ENCODE data around the gene ST6GALNAC3.

ST6GALNAC3 gene

DNA sequence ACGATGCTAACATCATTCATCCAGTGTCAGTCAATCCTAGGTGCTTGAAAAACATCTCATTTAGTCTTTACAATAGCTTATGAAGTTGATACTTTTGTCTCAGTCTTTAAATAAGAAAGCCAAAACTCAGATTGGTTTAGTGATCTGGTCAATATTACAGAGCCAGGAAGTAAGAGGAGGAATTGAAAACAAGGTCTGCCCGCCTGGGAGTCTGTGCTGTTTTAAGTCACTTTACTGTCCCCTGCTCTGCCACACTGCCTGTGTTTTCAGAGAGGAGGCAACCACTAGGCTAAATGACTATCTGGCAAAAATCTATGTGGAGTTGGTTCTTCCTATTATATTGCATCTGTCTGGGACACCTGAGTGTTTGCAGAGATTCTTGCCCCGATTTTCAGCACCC, 62.3 kb downstream of the ST6GALNAC3 start:
- Histone ChIP-seq H4K20me1 (ENCODE audit: control insufficient read depth, insufficient read depth, low read depth, low read length) (no peaks in the 10 kb centered on the region), H3K27ac (ENCODE audit: low read depth, low read length) (no peak overlapping the region), H3K9me3 (ENCODE audit: control insufficient read depth, insufficient read depth, low read length) (no peaks in the 10 kb centered on the region), H3K36me3 (ENCODE audit: control insufficient read depth, low read length) (no peaks in the 10 kb centered on the region), H3K27me3 (ENCODE audit: control insufficient read depth, low read length) (no peaks in the 10 kb centered on the region), H3K4me2 (ENCODE audit: low read length) (no peak overlapping the region), H3K9me2 (replicated peaks; ENCODE audit: control insufficient read depth, low read length) (no peaks in the 10 kb centered on the region), H3K4me1 (ENCODE audit: control insufficient read depth, low read length) (no peaks in the 10 kb centered on the region), H3F3A (ENCODE audit: control insufficient read depth, insufficient read depth) (no peaks in the 10 kb centered on the region), H3K4me3 (ENCODE audit: low read length) (no peak overlapping the region), H3K79me2 (ENCODE audit: control insufficient read depth, low read length) (no peaks in the 10 kb centered on the region)
- TF ChIP-seq, protein P1, sequence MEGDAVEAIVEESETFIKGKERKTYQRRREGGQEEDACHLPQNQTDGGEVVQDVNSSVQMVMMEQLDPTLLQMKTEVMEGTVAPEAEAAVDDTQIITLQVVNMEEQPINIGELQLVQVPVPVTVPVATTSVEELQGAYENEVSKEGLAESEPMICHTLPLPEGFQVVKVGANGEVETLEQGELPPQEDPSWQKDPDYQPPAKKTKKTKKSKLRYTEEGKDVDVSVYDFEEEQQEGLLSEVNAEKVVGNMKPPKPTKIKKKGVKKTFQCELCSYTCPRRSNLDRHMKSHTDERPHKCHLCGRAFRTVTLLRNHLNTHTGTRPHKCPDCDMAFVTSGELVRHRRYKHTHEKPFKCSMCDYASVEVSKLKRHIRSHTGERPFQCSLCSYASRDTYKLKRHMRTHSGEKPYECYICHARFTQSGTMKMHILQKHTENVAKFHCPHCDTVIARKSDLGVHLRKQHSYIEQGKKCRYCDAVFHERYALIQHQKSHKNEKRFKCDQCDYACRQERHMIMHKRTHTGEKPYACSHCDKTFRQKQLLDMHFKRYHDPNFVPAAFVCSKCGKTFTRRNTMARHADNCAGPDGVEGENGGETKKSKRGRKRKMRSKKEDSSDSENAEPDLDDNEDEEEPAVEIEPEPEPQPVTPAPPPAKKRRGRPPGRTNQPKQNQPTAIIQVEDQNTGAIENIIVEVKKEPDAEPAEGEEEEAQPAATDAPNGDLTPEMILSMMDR (IDR thresholded peaks at IDR 0.05; ENCODE audit: low read depth, low read length, poor library complexity, severe bottlenecking) = no peak
- no peak for TF ChIP-seq EZH2phosphoT487 (IDR thresholded peaks at IDR 0.05; ENCODE audit: borderline replicate concordance, low read length)

DNA sequence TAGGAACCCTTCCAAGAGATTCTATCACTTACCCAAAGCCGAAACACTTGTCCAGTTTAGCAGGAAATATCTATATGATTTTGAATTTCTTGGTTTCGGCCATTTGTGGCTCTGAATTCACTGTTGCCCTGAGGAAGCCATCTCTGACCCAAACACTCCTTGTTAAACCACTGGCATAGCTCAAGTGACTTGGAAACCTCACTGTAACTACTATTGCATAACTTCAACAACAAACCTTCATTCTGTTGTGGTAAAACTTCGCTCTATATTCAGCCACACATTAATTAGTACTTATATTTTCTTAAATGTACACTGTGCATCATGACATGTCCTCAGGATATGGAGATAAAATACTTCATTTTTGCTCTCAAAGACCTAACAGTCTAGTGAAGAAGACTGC, 63.2 kb downstream of the ST6GALNAC3 start:
- no peak overlapping the region for H3K27ac ChIP-seq (ENCODE audit: low read depth, low read length)
- H3K36me3 ChIP-seq (ENCODE audit: control insufficient read depth, low read length) = no peaks in the 10 kb centered on the region
- no peaks in the 10 kb centered on the region for H4K20me1 ChIP-seq (ENCODE audit: control insufficient read depth, insufficient read depth, low read depth, low read length)
- no peaks in the 10 kb centered on the region for H3K27me3 ChIP-seq (ENCODE audit: control insufficient read depth, low read length)
- H3K9me2 ChIP-seq (replicated peaks; ENCODE audit: control insufficient read depth, low read length) = no peaks in the 10 kb centered on the region
- no peaks in the 10 kb centered on the region for H3K79me2 ChIP-seq (ENCODE audit: control insufficient read depth, low read length)
- H3F3A ChIP-seq (ENCODE audit: control insufficient read depth, insufficient read depth) = no peaks in the 10 kb centered on the region
- TF ChIP-seq, protein P1 (IDR thresholded peaks at IDR 0.05; ENCODE audit: low read depth, low read length, poor library complexity, severe bottlenecking) = no peak
- TF ChIP-seq EZH2phosphoT487 (IDR thresholded peaks at IDR 0.05; ENCODE audit: borderline replicate concordance, low read length) = no peak
- no peak overlapping the region for H3K4me3 ChIP-seq (ENCODE audit: low read length)
- H3K9me3 ChIP-seq (ENCODE audit: control insufficient read depth, insufficient read depth, low read length) = no peaks in the 10 kb centered on the region
- H3K4me2 ChIP-seq (ENCODE audit: low read length) = no peak overlapping the region
- H3K4me1 ChIP-seq (ENCODE audit: control insufficient read depth, low read length) = no peaks in the 10 kb centered on the region

DNA sequence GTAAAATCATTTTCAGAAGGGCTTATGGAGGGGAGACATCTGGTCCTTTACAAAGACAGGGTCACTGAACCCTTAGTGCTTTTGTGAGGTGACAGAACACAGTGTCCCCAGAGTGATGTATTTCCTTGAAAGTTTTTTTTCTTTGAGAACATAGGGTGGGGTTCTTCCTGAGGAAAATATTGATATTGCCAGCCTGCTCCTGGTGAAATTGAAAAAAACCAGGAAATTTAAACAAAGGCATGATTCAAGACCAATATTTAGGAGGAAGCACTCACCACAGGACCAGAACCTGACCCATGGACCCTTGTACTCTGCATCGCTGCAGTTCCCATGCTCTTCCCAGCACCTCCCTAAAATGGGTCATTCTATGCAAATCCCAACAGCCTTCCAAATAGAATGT, 63.7 kb downstream of the ST6GALNAC3 start:
- Histone ChIP-seq H3K27me3 (ENCODE audit: control insufficient read depth, low read length) (no peaks in the 10 kb centered on the region), H3F3A (ENCODE audit: control insufficient read depth, insufficient read depth) (no peaks in the 10 kb centered on the region), H3K79me2 (ENCODE audit: control insufficient read depth, low read length) (no peaks in the 10 kb centered on the region), H3K36me3 (ENCODE audit: control insufficient read depth, low read length) (no peaks in the 10 kb centered on the region), H3K9me2 (replicated peaks; ENCODE audit: control insufficient read depth, low read length) (no peaks in the 10 kb centered on the region), H3K4me3 (ENCODE audit: low read length) (no peak overlapping the region), H3K4me1 (ENCODE audit: control insufficient read depth, low read length) (no peaks in the 10 kb centered on the region), H3K27ac (ENCODE audit: low read depth, low read length) (no peak overlapping the region), H3K9me3 (ENCODE audit: control insufficient read depth, insufficient read depth, low read length) (no peaks in the 10 kb centered on the region), H4K20me1 (ENCODE audit: control insufficient read depth, insufficient read depth, low read depth, low read length) (no peaks in the 10 kb centered on the region), H3K4me2 (ENCODE audit: low read length) (no peak overlapping the region)
- no peak for TF ChIP-seq EZH2phosphoT487 (IDR thresholded peaks at IDR 0.05; ENCODE audit: borderline replicate concordance, low read length)
- TF ChIP-seq, protein P1 (IDR thresholded peaks at IDR 0.05; ENCODE audit: low read depth, low read length, poor library complexity, severe bottlenecking) = no peak

DNA sequence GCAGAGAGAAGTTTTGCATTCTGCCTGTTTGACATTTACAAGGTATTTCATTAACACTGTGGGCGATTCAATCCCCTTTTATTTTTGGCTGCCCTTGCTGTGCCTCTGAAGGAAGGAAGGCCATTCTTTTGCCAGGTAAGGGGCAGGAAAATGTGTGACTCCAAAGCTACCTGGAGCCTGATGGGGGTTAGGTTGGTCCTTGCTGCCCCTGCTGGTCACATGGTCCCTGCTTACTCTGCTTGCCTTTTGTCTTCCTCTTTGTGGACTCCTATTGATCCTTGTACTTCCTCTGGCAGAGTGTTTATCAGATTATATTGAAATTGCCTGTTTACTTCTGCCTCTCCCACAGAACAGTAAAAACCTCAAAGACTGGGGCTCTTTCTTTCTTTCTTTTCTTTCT, 65.7 kb downstream of the ST6GALNAC3 start:
- no peaks in the 10 kb centered on the region for H3K79me2 ChIP-seq (ENCODE audit: control insufficient read depth, low read length)
- no peak overlapping the region for H3K27ac ChIP-seq (ENCODE audit: low read depth, low read length)
- no peaks in the 10 kb centered on the region for H4K20me1 ChIP-seq (ENCODE audit: control insufficient read depth, insufficient read depth, low read depth, low read length)
- H3K4me1 ChIP-seq (ENCODE audit: control insufficient read depth, low read length) = no peaks in the 10 kb centered on the region
- H3K9me2 ChIP-seq (replicated peaks; ENCODE audit: control insufficient read depth, low read length) = no peaks in the 10 kb centered on the region
- H3F3A ChIP-seq (ENCODE audit: control insufficient read depth, insufficient read depth) = no peaks in the 10 kb centered on the region
- H3K4me2 ChIP-seq (ENCODE audit: low read length) = no peak overlapping the region
- H3K9me3 ChIP-seq (ENCODE audit: control insufficient read depth, insufficient read depth, low read length) = no peaks in the 10 kb centered on the region
- no peak overlapping the region for H3K4me3 ChIP-seq (ENCODE audit: low read length)
- no peak for TF ChIP-seq EZH2phosphoT487 (IDR thresholded peaks at IDR 0.05; ENCODE audit: borderline replicate concordance, low read length)
- TF ChIP-seq, protein P1 (IDR thresholded peaks at IDR 0.05; ENCODE audit: low read depth, low read length, poor library complexity, severe bottlenecking) = no peak
- no peaks in the 10 kb centered on the region for H3K36me3 ChIP-seq (ENCODE audit: control insufficient read depth, low read length)
- 0 out of 2 replicates have a peak, but pooled peaks cover 2% of the 10 kb centered on the region for H3K27me3 ChIP-seq (ENCODE audit: control insufficient read depth, low read length)
